GM12891 (cell line): Measurements from ENCODE around the gene CARS1.

Source experiments
- PAX5 ChIP-seq: IDR thresholded peaks from 2 replicates; pipeline ENCODE4 v1.6.1; 2011; ENCODE audit warnings: low read length, moderate library complexity, mild to moderate bottlenecking; ENCODE audit not compliant: insufficient read depth, severe bottlenecking
- POLR2A ChIP-seq: IDR thresholded peaks from 2 replicates; pipeline ENCODE4 v1.6.1; 2011; ENCODE audit warnings: low read depth, low read length, control low read depth

DNA sequence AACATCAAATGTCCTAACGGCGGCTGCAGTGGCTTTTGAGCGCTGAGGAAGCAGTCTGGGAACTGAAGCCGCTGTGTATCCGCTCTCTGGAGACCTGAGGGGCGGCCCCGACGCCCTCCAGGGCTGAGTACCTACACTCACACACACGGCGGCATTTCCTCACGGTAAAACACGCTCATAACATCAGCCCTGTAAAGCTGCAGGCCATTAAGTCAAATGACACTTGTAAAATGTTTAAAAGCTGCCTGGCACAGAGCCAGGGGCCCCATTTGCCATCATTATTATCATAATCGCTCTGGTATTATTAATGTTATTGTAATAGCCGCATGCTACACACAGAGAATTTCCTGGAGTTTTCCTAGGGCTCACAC is 5.1 kb downstream of the CARS1 start:
- TF ChIP-seq POLR2A (no peak), PAX5 (no peak)
